Spinal cord (tissue), 10 donors: Measurements from ENCODE around the gene DOCK1. TPM values are rescaled to one million over a fixed set of nuclear protein-coding genes. Genes with fewer than 3 reads are reported as not detected.

Source experiments
- DNase-seq, 6 donors: peaks; one replicate each; pipeline versions ENCODE4 v3.0.0 to v3.0.0-alpha.2; 2013 to 2015; ENCODE audit warnings: low spot score in 6 of 6, low read depth in 4 of 6
- H3K27ac ChIP-seq: one replicate; pipeline ENCODE4 v1.5.1; 2013; ENCODE audit warnings: low read depth, low read length, control low read depth
- H3K27me3 ChIP-seq: one replicate; pipeline ENCODE4 v1.6.1; 2013; ENCODE audit warnings: low read length; ENCODE audit not compliant: control insufficient read depth, insufficient read depth
- H3K36me3 ChIP-seq: one replicate; pipeline ENCODE4 v1.6.1; 2013; ENCODE audit warnings: low read length; ENCODE audit not compliant: control insufficient read depth, insufficient read depth
- H3K4me1 ChIP-seq: one replicate; pipeline ENCODE4 v1.6.1; 2013; ENCODE audit warnings: low read length; ENCODE audit not compliant: control insufficient read depth, insufficient read depth
- H3K4me3 ChIP-seq: one replicate; pipeline ENCODE4 v1.5.1; 2013; ENCODE audit warnings: low read depth, low read length, control low read depth
- H3K9me3 ChIP-seq: one replicate; pipeline ENCODE4 v1.6.1; 2013; ENCODE audit warnings: low read length; ENCODE audit not compliant: control insufficient read depth, insufficient read depth
- WGBS: methylation state at CpG from one replicate; pipeline ENCODE4 v1.1.5; 2013; ENCODE audit warnings: missing lambda C conversion rate; ENCODE audit not compliant: insufficient coverage; 5-methylcytosine and 5-hydroxymethylcytosine counted together
- long read RNA-seq, 4 donors: transcript quantifications; one replicate each; lab custom pipeline, GENCODE V29; 2026
- polyA plus RNA-seq, 2 donors: library from polyadenylated mRNA; unstranded; fragments of 120-200 nt; gene quantifications; one replicate each; pipeline ENCODE4 v1.2.1, GENCODE V29; 2013; ENCODE audit not compliant: insufficient read length in 2 of 2
- total RNA-seq, 2 donors: library from RNA; depleted of rRNA in 1 of 2; stranded (reverse); fragments of 120-200 nt in 1 of 2; fragments of >200 nt in 1 of 2; gene quantifications; one replicate each; pipeline versions ENCODE4 v1.2.3 to v1.2.4, GENCODE V29; 2013 to 2014
- donor health status: healthy.

Gene DOCK1
- total RNA-seq (10 to 100 TPM; 61.6 to 74.1 TPM), polyA plus RNA-seq (10 to 100 TPM; 31.3 to 39.0 TPM)
- long read RNA-seq, donor 1, full-length matches to known transcripts = 1 of 11 reads
- long read RNA-seq, donor 1, partial matches to known transcripts = 10 of 11 reads
- long read RNA-seq, donor 1, other reads (novel, unspliced or antisense) = 0 of 11 reads
- long read RNA-seq, donor 2 = 0 reads
- long read RNA-seq, donor 3 = 0 reads
- long read RNA-seq, donor 4, full-length matches to known transcripts = 1 of 16 reads
- long read RNA-seq, donor 4, partial matches to known transcripts = 15 of 16 reads
- long read RNA-seq, donor 4, other reads (novel, unspliced or antisense) = 0 of 16 reads

GRCh38 chr10:126904818-126905701 lies at the start of gene DOCK1:
TSS of gene DOCK1 (plus strand) at chr10:126905428. CDS start at chr10:126905518, 90 bp downstream.
- Histone ChIP-seq H3K4me3 (peak within 1 kb of the TSS; percentile 56), H3K36me3 (peaks cover 9% of the 10 kb centered on the region), H3K27ac (peak within 1 kb of the TSS; percentile 25), H3K4me1 (peaks cover 25% of the 10 kb centered on the region), H3K27me3 (peaks cover 14% of the 10 kb centered on the region), H3K9me3 (no peaks in the 10 kb centered on the region)
- DNase-seq = peak in 3 of 6 donors; percentile 35 to 83 (median 74)
- WGBS = 1% methylated on average over 104 of the region's 108 CpGs

- H3K27me3 ChIP-seq = no peaks in the 10 kb centered on the region
- DNase-seq = no peak
- no peak overlapping the region for H3K4me3 ChIP-seq
- no peaks in the 10 kb centered on the region for H3K9me3 ChIP-seq
- no peak overlapping the region for H3K27ac ChIP-seq
- 94% methylated on average over 7 of the region's 8 CpGs for WGBS
- no peaks in the 10 kb centered on the region for H3K4me1 ChIP-seq
- H3K36me3 ChIP-seq = no peaks in the 10 kb centered on the region
Measured at GRCh38 chr10:126857178-126857806, 47.9 kb upstream of the DOCK1 start.

- no peaks in the 10 kb centered on the region for H3K36me3 ChIP-seq
- peak in 1 of 6 donors; percentile 42 for DNase-seq
- no peak overlapping the region for H3K27ac ChIP-seq
- no peak overlapping the region for H3K4me3 ChIP-seq
- no peaks in the 10 kb centered on the region for H3K4me1 ChIP-seq
- WGBS = 99% methylated on average over 7 of the region's 9 CpGs
- H3K27me3 ChIP-seq = no peaks in the 10 kb centered on the region
- H3K9me3 ChIP-seq = no peaks in the 10 kb centered on the region
Measured at GRCh38 chr10:126867567-126868365, 37.5 kb upstream of the DOCK1 start.

- H3K27ac ChIP-seq = no peak overlapping the region
- 90% methylated on average over 4 of the region's 6 CpGs for WGBS
- no peaks in the 10 kb centered on the region for H3K36me3 ChIP-seq
- no peaks in the 10 kb centered on the region for H3K9me3 ChIP-seq
- H3K27me3 ChIP-seq = no peaks in the 10 kb centered on the region
- DNase-seq = no peak
- H3K4me3 ChIP-seq = no peak overlapping the region
- no peaks in the 10 kb centered on the region for H3K4me1 ChIP-seq
Measured at GRCh38 chr10:126868371-126868770, 36.9 kb upstream of the DOCK1 start.

- H3K27ac ChIP-seq = no peak overlapping the region
Measured at GRCh38 chr10:126872135-126872534, 33.1 kb upstream of the DOCK1 start.

GRCh38 chr10:126872768-126873167 lies 32.5 kb upstream of the DOCK1 start:
- Histone ChIP-seq H3K4me3 (no peak overlapping the region), H3K27ac (no peak overlapping the region), H3K4me1 (no peaks in the 10 kb centered on the region), H3K27me3 (no peaks in the 10 kb centered on the region), H3K36me3 (no peaks in the 10 kb centered on the region), H3K9me3 (no peaks in the 10 kb centered on the region)
- WGBS = 86% methylated on average over 1 of the region's 3 CpGs
- DNase-seq = peak in 1 of 6 donors; percentile 27

More at GRCh38 chr10:126872135-126872534, 33.1 kb upstream of the DOCK1 start:
- 91% methylated on average over 6 of the region's 7 CpGs for WGBS
- H3K4me1 ChIP-seq = no peaks in the 10 kb centered on the region
- no peak for DNase-seq
- no peaks in the 10 kb centered on the region for H3K36me3 ChIP-seq
- H3K27me3 ChIP-seq = no peaks in the 10 kb centered on the region
- no peak overlapping the region for H3K4me3 ChIP-seq
- H3K9me3 ChIP-seq = no peaks in the 10 kb centered on the region

GRCh38 chr10:126876456-126876855 lies 28.8 kb upstream of the DOCK1 start:
- no peaks in the 10 kb centered on the region for H3K4me1 ChIP-seq
- H3K9me3 ChIP-seq = no peaks in the 10 kb centered on the region
- no peak for DNase-seq
- no peaks in the 10 kb centered on the region for H3K27me3 ChIP-seq
- no peak overlapping the region for H3K4me3 ChIP-seq
- 80% methylated on average over 2 of the region's 3 CpGs for WGBS
- H3K27ac ChIP-seq = no peak overlapping the region
- no peaks in the 10 kb centered on the region for H3K36me3 ChIP-seq

- H3K4me1 ChIP-seq = no peaks in the 10 kb centered on the region
- H3K27ac ChIP-seq = no peak overlapping the region
- no peaks in the 10 kb centered on the region for H3K9me3 ChIP-seq
- no peak for DNase-seq
- no peak overlapping the region for H3K4me3 ChIP-seq
- no peaks in the 10 kb centered on the region for H3K36me3 ChIP-seq
- no CpG with 5 or more reads among the region's 2 CpGs for WGBS
- no peaks in the 10 kb centered on the region for H3K27me3 ChIP-seq
Measured at GRCh38 chr10:126877390-126877789, 27.8 kb upstream of the DOCK1 start.

- Histone ChIP-seq H3K27me3 (no peaks in the 10 kb centered on the region), H3K4me1 (no peaks in the 10 kb centered on the region), H3K36me3 (no peaks in the 10 kb centered on the region), H3K4me3 (no peak overlapping the region), H3K9me3 (no peaks in the 10 kb centered on the region), H3K27ac (no peak overlapping the region)
- 82% methylated on average over 3 of the region's 10 CpGs for WGBS
- no peak for DNase-seq
Measured at GRCh38 chr10:126878594-126878993, 26.6 kb upstream of the DOCK1 start.
